Endothelial cell of umbilical vein (primary cell): ENCODE results near the gene ASRGL1. TPM values are rescaled to one million over a fixed set of nuclear protein-coding genes. Genes with fewer than 3 reads are reported as not detected.

Experiments used
- BruUV-seq: library from RNA; stranded (reverse); fragments of 400-500 nt; replicated peaks from 2 replicates; lab custom pipeline; 2021; lab: Mats Ljungman, UMichigan
- CTCF ChIA-PET: fragments of 300-600, 350-600 bp; sonication (Branson Sonifier 250); formaldehyde crosslinking; loops from one replicate; lab custom pipeline; 2021; ENCODE audit warnings: antibody characterized with exemption, inconsistent platforms; lab: Charles Lee
- POLR2A ChIA-PET: fragments of 300-600, 350-600 bp; sonication (Branson Sonifier 250); formaldehyde crosslinking; loops from one replicate; lab custom pipeline; 2021; ENCODE audit warnings: antibody characterized with exemption, inconsistent platforms; lab: Charles Lee
- DNase-seq: peaks from one replicate; pipeline ENCODE4 v3.0.0-alpha.2; 2011; ENCODE audit warnings: low read depth, low spot score
- FAIRE-seq: peaks from 2 replicates; lab custom pipeline; 2011; peaks lifted over from hg19 to GRCh38; lab: Jason Lieb, UNC
- H2AFZ ChIP-seq: 2 replicates; pipeline ENCODE4 v1.6.0; 2012; ENCODE audit warnings: low read depth, low read length, control low read depth, inconsistent platforms
- H3K27ac ChIP-seq: 2 replicates; pipeline ENCODE4 v1.5.1; 2011; ENCODE audit warnings: low read depth, mild to moderate bottlenecking, control low read depth, low read length, moderate library complexity; ENCODE audit not compliant: insufficient read depth
- H3K27me3 ChIP-seq, 2 experiments: 2 replicates each; pipeline versions ENCODE4 v1.6.0 to v1.6.1; 2011; ENCODE audit warnings: low read length in 2 of 2, mixed read lengths in 1 of 2; ENCODE audit not compliant: control insufficient read depth in 2 of 2, insufficient read depth in 2 of 2
- H3K36me3 ChIP-seq, 2 experiments: 2 replicates in 1 of 2; 3 replicates in 1 of 2; pipeline ENCODE4 v1.5.1; 2011; ENCODE audit warnings: low read length in 2 of 2, mild to moderate bottlenecking in 1 of 2, moderate library complexity in 1 of 2; ENCODE audit not compliant: control insufficient read depth in 2 of 2, insufficient read depth in 2 of 2; ENCODE audit errors: extremely low read depth in 1 of 2
- H3K4me1 ChIP-seq: 3 replicates; pipeline ENCODE4 v1.5.1; 2011; ENCODE audit warnings: mild to moderate bottlenecking, low read length; ENCODE audit not compliant: control insufficient read depth, insufficient read depth; ENCODE audit errors: extremely low read depth
- H3K4me2 ChIP-seq: 2 replicates; pipeline ENCODE4 v1.6.1; 2011; ENCODE audit warnings: low read length, control low read depth, mixed read lengths; ENCODE audit not compliant: insufficient read depth
- H3K4me3 ChIP-seq, 3 experiments: fragments of 200-600 bp in 1 of 3; sonication (generic), shearing (Covaris generic) in 1 of 3; replicated peaks in 1 of 3; 2 replicates each; pipeline ENCODE4 v1.5.1; 2011 to 2016; ENCODE audit warnings: control low read depth in 3 of 3, low read length in 3 of 3, mild to moderate bottlenecking in 2 of 3, inconsistent platforms in 1 of 3, low read depth in 1 of 3, moderate library complexity in 1 of 3; ENCODE audit not compliant: insufficient read depth in 1 of 3
- H3K79me2 ChIP-seq: 2 replicates; pipeline ENCODE4 v1.6.0; 2012; ENCODE audit warnings: low read length, inconsistent platforms; ENCODE audit not compliant: control insufficient read depth, insufficient read depth
- H3K9ac ChIP-seq: replicated peaks from 2 replicates; pipeline ENCODE3; 2011; ENCODE audit warnings: low read length, control low read depth; ENCODE audit not compliant: insufficient read depth; ENCODE audit errors: extremely low read depth
- H3K9me1 ChIP-seq: replicated peaks from 3 replicates; pipeline ENCODE4 v1.6.0; 2011; ENCODE audit warnings: mild to moderate bottlenecking, low read length; ENCODE audit not compliant: control insufficient read depth, insufficient read depth; ENCODE audit errors: extremely low read depth
- H3K9me3 ChIP-seq: replicated peaks from 2 replicates; pipeline ENCODE4 v1.5.1; 2012; ENCODE audit warnings: low read length, inconsistent platforms; ENCODE audit not compliant: control insufficient read depth, insufficient read depth
- H4K20me1 ChIP-seq: replicated peaks from 2 replicates; pipeline ENCODE3; 2011; ENCODE audit warnings: mild to moderate bottlenecking, low read length; ENCODE audit not compliant: control insufficient read depth, insufficient read depth; ENCODE audit errors: extremely low read depth
- CTCF ChIP-seq, 2 donors: IDR thresholded peaks; 1 replicate in 1 of 2; 2 replicates in 1 of 2; pipeline ENCODE4 v1.5.1; 2011; ENCODE audit warnings: low read length in 2 of 2, mild to moderate bottlenecking in 2 of 2, moderate library complexity in 2 of 2, control low read depth in 1 of 2, inconsistent platforms in 1 of 2, low read depth in 1 of 2; ENCODE audit not compliant: insufficient read depth in 1 of 2; ENCODE audit errors: extremely low read depth in 1 of 2
- EZH2 ChIP-seq: IDR thresholded peaks from 2 replicates; pipeline ENCODE4 v1.6.1; 2012; ENCODE audit warnings: borderline replicate concordance, low read depth, mild to moderate bottlenecking, moderate library complexity, low read length, inconsistent platforms; ENCODE audit not compliant: severe bottlenecking
- FOS ChIP-seq: IDR thresholded peaks from 2 replicates; pipeline ENCODE4 v1.6.1; 2011; ENCODE audit warnings: mild to moderate bottlenecking, low read length, moderate library complexity, borderline replicate concordance; ENCODE audit not compliant: insufficient read depth
- JUN ChIP-seq: IDR thresholded peaks from 2 replicates; pipeline ENCODE4 v1.6.1; 2011; ENCODE audit warnings: borderline replicate concordance, low read depth; ENCODE audit not compliant: insufficient read length, insufficient read depth
- POLR2A ChIP-seq: IDR thresholded peaks from 2 replicates; pipeline ENCODE4 v1.6.1; 2012; ENCODE audit warnings: low read depth, mild to moderate bottlenecking, control low read depth, low read length
- dilution Hi-C: fragments of 300-500 bp; cut with MboI; formaldehyde crosslinking; loops from one replicate; pipeline ENCODE4 v1.15.0; 2019; ENCODE audit warnings: low sequenced_read_pairs; ENCODE audit not compliant: extremely low pct_ligation_motif_present
- intact Hi-C: fragments of 100-400 bp; cut with micrococcal nuclease; formaldehyde crosslinking; loops from one replicate; pipeline ENCODE4 v1.10.0; 2022
- polyA plus RNA-seq, 4 experiments: library from polyadenylated mRNA; depleted of rRNA in 3 of 4; stranded (reverse) in 3 of 4; unstranded in 1 of 4; fragments of >200 nt; gene quantifications; 2 replicates each; pipeline versions ENCODE4 v1.2.1 to v1.2.3, GENCODE V29; 2011 to 2012; ENCODE audit warnings: missing spikeins in 1 of 4
- total RNA-seq: library from RNA; stranded (reverse); gene quantifications from 2 replicates; pipeline ENCODE4 v1.2.3, GENCODE V29; 2021
- TF ChIP-seq, protein P1 (sequence below): IDR thresholded peaks from 2 replicates; pipeline ENCODE4 v1.6.1; 2011; ENCODE audit not compliant: insufficient read depth, insufficient read length

Gene ASRGL1
- total and polyA plus RNA-seq, 2 donors (not counting 3 experiments of a cell fraction or from before 2014, with no cell fraction given): 33.1 to 36.0 TPM

GRCh38 chr11:62399172-62399877, 62.1 kb downstream of the ASRGL1 start:
- dilution Hi-C loops: no loop called here
- no peak overlapping the region for H3K27ac ChIP-seq
- POLR2A ChIA-PET: no interaction called here
- peaks cover 4% of the 10 kb centered on the region for H3K4me1 ChIP-seq
- no peak overlapping the region for H3K9ac ChIP-seq
- no peak overlapping the region for H3K4me2 ChIP-seq
- no peak for FAIRE-seq
- no TSS peak for BruUV-seq
- no peaks in the 10 kb centered on the region for H3K9me1 ChIP-seq
- DNase-seq: no peak
- no peak overlapping the region for H2AFZ ChIP-seq
- H3K9me3 ChIP-seq: no peaks in the 10 kb centered on the region
- intact Hi-C loops: loop anchor here (5.0 kb wide), 3 partner anchors 213 to 483 kb away; partner anchors contain the start of genes EML3, ROM1, SLC3A2 and STX5
- CTCF ChIA-PET: interaction anchor here (1.6 to 4.2 kb wide), 2 partner anchors 11 to 25 kb away, joined by 4 to 18 read pairs; no protein-coding TSS in a partner anchor
- H4K20me1 ChIP-seq: no peaks in the 10 kb centered on the region
- no peaks in the 10 kb centered on the region for H3K79me2 ChIP-seq
- no peaks in the 10 kb centered on the region for H3K36me3 ChIP-seq
- no peaks in the 10 kb centered on the region for H3K27me3 ChIP-seq
- no peak overlapping the region for H3K4me3 ChIP-seq
- TF ChIP-seq FOS (no peak), JUN (no peak), POLR2A (no peak), CTCF (IDR thresholded peaks at IDR 0.05; ENCODE audit: extremely low read depth in 1 of 2, insufficient read depth in 1 of 2, low read depth in 1 of 2, low read length in 2 of 2) (no peak), EZH2 (no peak)
- TF ChIP-seq, protein P1, sequence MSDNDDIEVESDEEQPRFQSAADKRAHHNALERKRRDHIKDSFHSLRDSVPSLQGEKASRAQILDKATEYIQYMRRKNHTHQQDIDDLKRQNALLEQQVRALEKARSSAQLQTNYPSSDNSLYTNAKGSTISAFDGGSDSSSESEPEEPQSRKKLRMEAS: no peak
